Psoas muscle (tissue), 8 donors: ENCODE data around the gene VPS37C. TPM values are rescaled to one million over a fixed set of nuclear protein-coding genes. Genes with fewer than 3 reads are reported as not detected.

Experiments used
- ATAC-seq, 4 donors: fragments of 200-7000 bp; cut with Tn5 transposase; one replicate each; pipeline ENCODE4 v1.9.1; 2020; ENCODE audit warnings: moderate library complexity in 3 of 4, mild to moderate bottlenecking in 2 of 4
- DNase-seq, 2 donors: peaks; one replicate each; pipeline ENCODE4 v3.0.0-alpha.2; 2020
- H3K27ac ChIP-seq: fragments of 200-600 bp; one replicate; pipeline ENCODE4 v1.8.0; 2022
- H3K27me3 ChIP-seq, 3 donors: fragments of 200-600 bp in 1 of 3; one replicate each; pipeline versions ENCODE4 v1.6.1 to v1.8.0; 2013 to 2022; ENCODE audit warnings: low read length in 2 of 3, mild to moderate bottlenecking in 2 of 3, moderate library complexity in 1 of 3; ENCODE audit not compliant: insufficient read depth in 3 of 3
- H3K36me3 ChIP-seq, 2 donors: fragments of 200-600 bp in 1 of 2; one replicate each; pipeline versions ENCODE4 v1.6.1 to v1.8.0; 2013 to 2022; ENCODE audit warnings: low read depth in 1 of 2, mild to moderate bottlenecking in 1 of 2, moderate library complexity in 1 of 2; ENCODE audit not compliant: insufficient read depth in 1 of 2
- H3K4me1 ChIP-seq: fragments of 200-600 bp; one replicate; pipeline ENCODE4 v1.8.0; 2022
- H3K4me3 ChIP-seq: fragments of 200-600 bp; one replicate; pipeline ENCODE4 v1.8.0; 2022; ENCODE audit warnings: mild to moderate bottlenecking
- H3K9me3 ChIP-seq: fragments of 200-600 bp; one replicate; pipeline ENCODE4 v1.8.0; 2022
- WGBS, 3 donors: extraction: QIAGEN DNeasy Blood & Tissue Kit; methylation state at CpG; one replicate each; pipeline versions ENCODE4 v1.1.6 to v1.1.7; 2013; 5-methylcytosine and 5-hydroxymethylcytosine counted together
- intact Hi-C, 2 donors: fragments of 100-400 bp; cut with DNase I; formaldehyde crosslinking; loops; one replicate each; pipeline versions ENCODE4 v1.11.0 to v1.14.2; 2022
- polyA plus RNA-seq, 3 donors: library from polyadenylated mRNA; stranded (reverse); fragments of 200-250 nt; gene quantifications; one replicate each; pipeline ENCODE4 v1.2.3, GENCODE V29; 2013
- total RNA-seq, 4 donors: library from RNA; stranded (reverse); fragmentation: NEBNext Ultra II Directional in 2 of 4; extraction: Animal tissue kit (Norgen Biotek cat#: 25700) in 2 of 4; gene quantifications; one replicate each; pipeline versions ENCODE4 v1.2.1 to v1.2.4, GENCODE V29; 2021 to 2023
- TF ChIP-seq, protein P1 (sequence below): fragments of 200-600 bp; IDR thresholded peaks from one replicate; pipeline ENCODE4 v1.8.0; 2022; ENCODE audit warnings: antibody characterized with exemption
- donor health status: healthy with polysubstance abuse.
- donor health status: DM: no; HTN: no; CAD: no; lungs with moderate emphysema.
- donor health status: Bipolar disorder and iron deficiency.
- donor health status: healthy.
- donor health status: DM: yes; HTN: yes; CAD: no.
- donor health status: DM: no; HTN: no; CAD: no.
- donor health status: DM: no; HTN: no; CAD: no.
- donor health status: DM: yes; HTN: yes; CAD: no.

Gene VPS37C
- total and polyA plus RNA-seq, 7 donors, result 16.9 to 39.8 (median 25.6) TPM

DNA sequence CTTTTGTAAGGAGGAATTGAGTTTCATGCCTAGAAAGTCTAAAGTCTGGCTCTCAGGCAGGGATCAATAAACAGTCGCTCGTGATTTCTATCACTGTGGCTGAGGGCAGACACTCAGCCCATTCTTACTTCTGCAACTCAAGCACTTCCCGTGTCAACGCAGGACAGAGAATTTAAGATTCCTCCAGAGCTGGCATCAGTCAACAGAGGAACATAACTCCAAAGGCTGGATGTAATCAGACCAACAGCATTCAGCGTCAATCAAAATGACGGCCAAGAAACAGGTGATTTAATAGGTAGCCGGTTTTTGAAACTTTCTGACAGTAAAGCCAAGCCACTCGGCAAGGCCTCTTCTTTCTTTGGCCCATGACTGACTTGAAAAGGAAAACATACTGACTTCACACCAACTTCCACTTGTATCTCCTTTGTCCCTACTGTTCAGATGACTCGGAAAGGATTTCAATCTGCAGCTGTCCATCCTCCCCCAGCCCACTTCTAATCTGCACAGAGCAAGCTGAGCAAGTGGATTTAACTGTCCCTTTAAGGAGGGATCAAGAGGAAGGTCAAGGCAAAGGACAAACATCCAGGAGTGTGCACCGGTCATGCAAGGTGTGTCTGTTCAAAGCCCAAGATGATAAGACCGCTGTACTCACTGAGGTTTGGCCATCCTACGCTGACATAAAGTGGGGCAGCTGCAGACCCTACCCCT, 9.5 kb downstream of the VPS37C start:
- WGBS, 3 donors, result 33 to 50% (median 39%) methylated on average over 12 of the region's 12 CpGs
- intact Hi-C loops, result no loop called here
- no peaks in the 10 kb centered on the region for H3K36me3 ChIP-seq
- peak overlapping the region; percentile 15 for H3K4me3 ChIP-seq
- H3K9me3 ChIP-seq, result peaks cover 4% of the 10 kb centered on the region
- no peaks in the 10 kb centered on the region for H3K27me3 ChIP-seq
- peak overlapping the region; percentile 57 for H3K27ac ChIP-seq
- ATAC-seq, result peak; percentile 66 to 84 (median 81)
- TF ChIP-seq, protein P1, sequence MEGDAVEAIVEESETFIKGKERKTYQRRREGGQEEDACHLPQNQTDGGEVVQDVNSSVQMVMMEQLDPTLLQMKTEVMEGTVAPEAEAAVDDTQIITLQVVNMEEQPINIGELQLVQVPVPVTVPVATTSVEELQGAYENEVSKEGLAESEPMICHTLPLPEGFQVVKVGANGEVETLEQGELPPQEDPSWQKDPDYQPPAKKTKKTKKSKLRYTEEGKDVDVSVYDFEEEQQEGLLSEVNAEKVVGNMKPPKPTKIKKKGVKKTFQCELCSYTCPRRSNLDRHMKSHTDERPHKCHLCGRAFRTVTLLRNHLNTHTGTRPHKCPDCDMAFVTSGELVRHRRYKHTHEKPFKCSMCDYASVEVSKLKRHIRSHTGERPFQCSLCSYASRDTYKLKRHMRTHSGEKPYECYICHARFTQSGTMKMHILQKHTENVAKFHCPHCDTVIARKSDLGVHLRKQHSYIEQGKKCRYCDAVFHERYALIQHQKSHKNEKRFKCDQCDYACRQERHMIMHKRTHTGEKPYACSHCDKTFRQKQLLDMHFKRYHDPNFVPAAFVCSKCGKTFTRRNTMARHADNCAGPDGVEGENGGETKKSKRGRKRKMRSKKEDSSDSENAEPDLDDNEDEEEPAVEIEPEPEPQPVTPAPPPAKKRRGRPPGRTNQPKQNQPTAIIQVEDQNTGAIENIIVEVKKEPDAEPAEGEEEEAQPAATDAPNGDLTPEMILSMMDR, result no peak
- no peak for DNase-seq
- H3K4me1 ChIP-seq, result peaks cover 48% of the 10 kb centered on the region

DNA sequence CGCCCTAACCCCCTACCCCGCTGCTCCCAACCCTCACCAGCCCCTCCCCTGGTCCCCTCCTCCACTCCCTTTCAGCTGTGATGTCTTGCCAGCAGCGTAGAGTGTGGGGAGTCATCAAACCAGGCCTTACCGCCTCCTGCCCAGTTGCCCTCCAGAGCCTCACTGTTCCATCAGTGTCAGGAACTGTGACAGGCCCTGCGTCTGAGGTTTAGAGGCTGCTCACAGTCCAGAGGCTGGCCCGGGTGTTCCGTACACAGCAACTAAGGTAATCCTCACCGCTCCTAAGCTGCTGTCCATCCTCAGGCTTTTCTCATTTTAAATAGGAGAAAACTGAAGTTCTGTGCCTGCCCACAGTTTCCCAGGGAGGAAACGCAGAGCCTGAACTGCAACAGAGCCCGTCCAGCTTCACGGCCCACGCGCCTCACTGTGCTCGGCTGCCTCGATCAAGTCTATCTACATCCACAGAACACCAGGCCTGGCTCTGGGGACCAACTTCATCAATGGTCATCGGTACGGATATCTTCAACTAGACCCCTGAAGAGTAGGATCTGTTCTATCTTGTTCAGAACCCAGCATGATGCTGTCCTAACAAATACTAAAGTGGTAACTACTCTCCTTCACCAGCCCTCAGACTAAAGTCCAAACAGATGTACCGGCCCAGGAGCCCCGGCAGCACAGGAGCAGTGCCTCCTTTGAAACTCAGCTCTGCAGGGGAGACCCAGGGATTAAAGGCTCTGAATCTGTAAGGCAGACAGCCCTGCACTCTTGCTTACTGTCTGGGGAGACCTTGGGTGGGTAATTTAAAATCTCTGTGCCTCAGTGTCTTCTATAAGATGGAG, 10.3 kb downstream of the VPS37C start:
- WGBS, 3 donors, result 73 to 83% (median 81%) methylated on average over 19 of the region's 19 CpGs
- peak overlapping the region; percentile 15 for H3K4me3 ChIP-seq
- ATAC-seq (peak in 1 of 4 donors; percentile 37), DNase-seq (no peak)
- H3K9me3 ChIP-seq, result peaks cover 4% of the 10 kb centered on the region
- H3K4me1 ChIP-seq, result peaks cover 48% of the 10 kb centered on the region
- intact Hi-C loops, result no loop called here
- H3K27ac ChIP-seq, result peak overlapping the region; percentile 57
- TF ChIP-seq, protein P1, result no peak
- no peaks in the 10 kb centered on the region for H3K27me3 ChIP-seq
- H3K36me3 ChIP-seq, result no peaks in the 10 kb centered on the region

DNA sequence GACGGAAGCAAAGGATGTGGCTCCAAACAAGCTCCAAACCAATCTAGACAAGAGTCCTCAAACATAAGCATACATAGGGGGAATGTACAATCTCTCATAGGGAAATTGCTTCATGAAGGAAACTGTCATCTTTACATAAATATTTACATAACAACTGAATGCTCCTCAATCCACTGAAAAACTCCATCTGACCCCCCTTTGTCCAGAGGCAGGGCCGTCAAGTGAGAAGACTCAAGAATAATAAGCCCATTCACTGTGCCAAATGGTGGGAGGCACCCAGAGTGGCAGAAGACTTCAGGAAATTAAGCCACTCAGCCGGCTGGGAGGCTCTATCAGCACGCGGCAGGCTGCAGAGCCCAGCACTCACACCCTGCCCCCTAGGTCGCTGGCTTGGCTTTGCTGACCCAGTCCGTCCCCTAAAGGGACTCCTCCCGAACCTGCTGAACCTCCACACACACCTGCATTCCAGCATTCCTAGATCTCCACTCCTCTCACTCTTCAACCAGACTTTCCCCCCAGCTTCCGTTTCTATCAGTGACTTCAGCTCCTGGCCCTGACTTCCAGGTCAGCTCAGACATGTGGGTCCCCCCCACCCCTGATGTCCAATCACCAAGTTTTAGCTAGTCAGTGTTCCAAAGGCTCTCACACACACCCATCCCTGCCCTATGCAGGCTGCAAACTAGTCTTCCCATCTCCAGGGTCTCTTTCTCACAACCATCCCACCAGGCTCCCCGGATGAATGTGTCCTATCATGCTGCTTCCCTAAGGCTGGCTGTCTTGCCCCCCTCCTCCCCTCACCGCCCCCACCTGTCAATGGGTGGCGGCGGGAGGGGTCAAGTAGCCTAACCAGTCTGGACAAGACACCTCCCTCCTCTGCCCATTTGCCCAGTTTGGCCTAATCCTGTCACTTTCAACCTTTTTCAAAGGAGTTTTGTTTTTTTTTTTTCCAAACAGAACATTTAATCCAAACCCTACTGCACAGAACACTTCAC, 11.3 kb downstream of the VPS37C start:
- intact Hi-C loops, result no loop called here
- DNase-seq, result no peak
- Histone ChIP-seq H3K4me3 (no peak overlapping the region), H3K27me3 (no peaks in the 10 kb centered on the region), H3K4me1 (peaks cover 48% of the 10 kb centered on the region), H3K27ac (no peak overlapping the region), H3K36me3 (no peaks in the 10 kb centered on the region), H3K9me3 (no peaks in the 10 kb centered on the region)
- TF ChIP-seq, protein P1, result no peak
- WGBS, 3 donors, result 47 to 53% (median 47%) methylated on average over 13 of the region's 13 CpGs
- ATAC-seq, result no peak

DNA sequence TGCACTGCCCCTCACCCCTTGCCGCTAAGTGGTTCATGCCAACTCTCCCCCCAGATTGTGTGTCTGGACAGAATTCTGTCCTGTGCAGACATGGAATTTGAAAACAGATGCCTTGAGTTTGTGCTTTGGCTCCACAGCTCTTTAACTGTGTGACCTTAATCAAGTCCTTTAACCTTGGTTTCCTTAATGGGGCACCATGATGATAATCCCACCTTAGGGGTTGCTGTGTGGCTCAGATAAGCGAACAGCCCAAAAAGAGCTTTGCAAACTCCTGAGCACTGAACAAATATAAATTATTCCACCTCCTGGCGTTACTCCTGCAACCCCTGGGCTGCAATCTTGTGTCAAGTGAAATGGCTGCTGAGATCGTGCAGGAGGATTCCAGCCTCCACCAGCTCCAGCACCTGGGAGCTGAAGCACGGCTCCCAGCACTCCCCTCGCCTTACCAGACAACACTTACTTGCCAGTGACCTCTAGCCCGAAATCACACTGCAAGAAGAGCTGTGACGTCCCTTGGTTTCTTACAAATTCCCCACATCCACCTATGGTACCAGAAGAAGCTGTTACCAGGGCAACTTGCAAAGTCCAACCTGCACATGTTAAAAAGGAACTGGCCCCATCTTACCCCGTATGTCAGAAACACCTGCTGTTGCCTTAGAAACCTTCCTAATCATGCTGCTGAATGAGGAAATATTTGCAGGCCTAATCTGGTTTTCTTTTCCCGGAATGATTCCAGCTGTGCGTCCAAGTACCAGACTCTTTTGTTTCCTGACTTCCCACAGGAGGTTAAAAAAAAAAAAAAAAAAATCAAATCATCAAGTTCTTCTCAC, 13.2 kb downstream of the VPS37C start:
- Histone ChIP-seq H3K4me1 (peaks cover 42% of the 10 kb centered on the region), H3K4me3 (no peak overlapping the region), H3K9me3 (no peaks in the 10 kb centered on the region), H3K36me3 (no peaks in the 10 kb centered on the region), H3K27me3 (no peaks in the 10 kb centered on the region), H3K27ac (no peak overlapping the region)
- ATAC-seq (no peak), DNase-seq (no peak)
- 70 to 75% (median 70%) methylated on average over 11 of the region's 11 CpGs for WGBS, 3 donors
- TF ChIP-seq, protein P1, result no peak
- intact Hi-C loops, result no loop called here
